Astrocyte of the hippocampus (primary cell): ENCODE measurements around the gene PKIG.
"Not testable (repeated sequence)": the region's sequence is repeated elsewhere in the genome, so short reads cannot be mapped to it uniquely, and the experiment has no call there.

Experiments
- DNase-seq: peaks from one replicate; pipeline ENCODE4 v3.0.0; 2011; ENCODE audit warnings: low read depth, low spot score

PKIG gene

DNA sequence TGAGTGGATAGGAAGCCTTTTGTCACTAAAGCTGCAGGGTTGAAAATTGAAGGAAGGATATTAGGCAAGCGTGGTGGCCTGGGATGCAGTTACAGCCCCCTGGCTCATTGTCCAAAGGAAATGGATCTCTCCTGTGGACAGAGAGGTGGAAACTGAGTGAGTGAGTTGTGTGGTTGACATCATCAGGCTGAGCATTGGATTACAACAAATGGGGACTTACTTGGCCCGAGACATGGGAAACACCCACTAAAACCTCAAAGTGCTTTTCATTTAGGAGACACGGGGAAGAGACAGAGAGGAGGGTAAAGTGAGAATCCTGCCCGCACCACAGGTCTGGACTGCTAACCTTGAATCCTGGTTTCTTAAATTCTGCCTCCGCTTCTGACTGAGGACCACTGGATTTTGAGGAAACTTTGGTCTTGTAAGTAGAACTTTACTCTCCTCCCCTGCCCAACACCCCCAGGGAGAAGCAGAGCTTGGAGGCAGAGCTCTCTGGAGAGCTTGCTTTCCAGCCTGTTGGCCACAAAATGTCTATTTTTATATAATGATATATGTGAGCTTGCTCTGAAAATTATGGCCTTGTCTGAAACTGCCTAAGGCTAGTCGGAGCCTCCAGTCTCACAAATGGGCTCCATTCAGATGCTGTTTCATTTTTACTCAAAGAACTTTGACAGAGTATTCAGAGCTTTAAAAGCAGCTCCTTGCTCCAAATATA lies at the start of gene PKIG:
Gene PKIG, plus strand, starts transcription at position 269 of the 715 bp plus-strand sequence. CDS start 31,978 bp downstream, outside the sequence.
- DNase-seq: peak; percentile 55

GRCh38 chr20:44532981-44533331 lies 49.4 kb upstream of the PKIG start:
- DNase-seq: no peak

- DNase-seq: no peak
These were observed 48.5 kb upstream of the PKIG start for GRCh38 chr20:44533928-44534327.

DNA sequence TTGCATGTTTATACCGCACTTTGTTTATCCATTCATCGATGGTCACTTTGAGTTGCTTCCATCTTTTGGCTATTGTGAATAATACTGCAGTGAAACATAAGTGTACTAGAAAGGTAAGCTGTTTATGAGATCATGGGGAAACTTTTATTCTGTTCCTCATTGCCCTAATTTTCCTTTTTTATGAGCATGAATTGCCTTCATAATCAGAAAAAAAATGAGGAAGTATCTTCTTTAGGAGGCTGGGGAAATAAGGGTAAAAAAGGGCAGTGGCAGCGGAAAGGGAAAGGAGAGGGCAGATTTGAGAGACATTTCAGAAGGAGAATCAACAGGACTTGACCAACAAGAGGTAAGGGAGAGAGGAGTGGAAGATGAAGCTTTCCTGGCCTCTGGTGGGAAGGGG lies 46.2 kb upstream of the PKIG start:
- DNase-seq: no peak

DNA sequence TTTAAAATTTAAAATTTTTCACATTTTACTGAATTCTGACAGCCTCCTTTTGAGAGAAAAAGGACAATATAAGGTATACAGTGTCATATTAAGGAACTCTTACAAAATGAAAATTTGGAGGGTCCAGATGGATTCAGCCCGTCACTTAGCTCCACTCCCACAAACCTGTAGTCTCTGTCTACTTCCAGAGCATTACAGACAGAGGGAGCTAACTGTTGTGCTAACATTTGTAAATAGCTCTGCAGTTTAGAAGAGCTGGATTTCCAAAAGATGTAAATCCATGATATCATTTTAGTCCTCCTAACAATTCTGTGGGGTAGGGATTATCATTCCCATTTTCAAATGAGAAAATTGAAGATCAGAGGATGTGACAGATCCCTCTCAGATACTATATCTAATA lies 44.4 kb upstream of the PKIG start:
- no peak for DNase-seq

DNA sequence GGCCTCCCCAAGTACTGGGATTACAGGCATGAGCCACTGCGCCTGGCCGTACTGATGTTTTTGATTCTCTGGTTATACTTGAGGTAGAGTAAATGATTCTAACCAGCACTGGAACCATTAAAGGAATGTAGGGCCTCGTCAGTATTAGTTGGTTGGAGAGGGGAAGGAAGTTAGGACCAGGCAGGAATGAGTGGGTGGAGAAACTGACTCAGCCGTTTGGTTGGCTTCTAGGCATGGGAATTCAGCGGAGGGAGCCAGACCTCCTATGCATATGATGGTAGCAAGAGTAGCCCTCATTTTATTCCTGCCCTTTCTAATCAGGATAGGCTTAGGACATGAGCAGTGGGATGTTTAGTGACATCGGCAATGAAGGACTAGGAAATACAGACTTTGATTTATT lies 41.5 kb upstream of the PKIG start:
- DNase-seq: peak; percentile 43

DNA sequence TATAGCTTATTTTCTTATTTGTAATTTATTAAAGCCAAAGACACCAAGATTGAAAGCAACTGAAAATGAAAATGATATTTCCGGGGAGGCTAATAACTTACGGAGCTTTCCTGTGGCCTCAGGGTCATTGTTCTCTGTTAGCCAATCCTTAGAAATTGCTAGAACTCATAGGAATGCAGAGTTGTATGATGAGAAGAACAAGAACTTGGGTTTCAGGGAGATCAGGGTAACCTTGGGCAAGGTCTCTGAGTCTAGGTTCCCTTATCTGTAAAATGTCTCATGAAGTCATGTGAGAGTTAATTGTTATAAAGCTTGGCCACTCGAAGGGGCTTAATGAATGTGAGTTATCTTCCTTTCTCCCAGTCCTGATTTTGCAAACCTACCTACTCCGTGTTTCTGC lies 40.4 kb upstream of the PKIG start:
- no peak for DNase-seq

DNA sequence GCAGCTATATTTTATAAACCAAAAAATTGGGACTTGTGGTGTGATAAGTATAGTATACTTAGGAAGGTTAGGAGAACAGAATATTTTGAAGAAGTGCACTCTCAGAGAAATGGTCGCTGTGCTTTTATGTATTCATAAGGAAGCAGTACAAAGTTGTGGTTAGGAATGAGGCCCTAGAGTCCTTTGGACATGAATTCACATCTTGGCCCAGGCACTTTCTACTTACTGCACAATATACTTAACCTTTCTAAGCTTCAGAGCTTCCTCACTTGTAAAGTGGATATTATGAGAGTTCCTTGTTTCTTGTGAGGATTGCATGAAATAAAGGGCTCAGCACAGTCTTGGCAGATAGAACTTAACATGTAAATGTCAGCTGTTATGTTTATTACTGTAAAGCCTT lies 39.5 kb upstream of the PKIG start:
- no peak for DNase-seq

- DNase-seq: no peak
These were observed 39.0 kb upstream of the PKIG start for GRCh38 chr20:44543358-44543757.

GRCh38 chr20:44544263-44544662 lies 38.1 kb upstream of the PKIG start:
- no peak for DNase-seq

DNA sequence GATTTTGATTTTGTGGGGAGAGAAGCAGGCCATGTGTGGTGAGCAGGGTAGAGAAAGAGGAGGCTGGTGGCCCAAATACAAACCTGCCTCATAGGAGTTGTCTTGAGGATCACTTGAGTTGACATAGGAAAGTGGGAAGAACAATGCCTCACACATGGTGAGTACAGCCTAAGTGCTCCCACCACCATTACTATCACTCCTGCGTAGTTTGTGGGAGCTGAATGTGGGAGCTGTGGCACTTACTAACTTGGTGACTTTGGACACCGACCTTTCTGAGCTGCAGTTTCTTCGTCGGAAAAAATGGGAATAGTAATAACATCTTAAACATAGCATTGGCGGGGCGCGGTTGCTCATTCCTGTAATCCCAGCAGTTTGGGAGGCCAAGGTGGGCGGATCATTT lies 35.0 kb upstream of the PKIG start:
- DNase-seq: no peak

- no peak for DNase-seq
These were observed 33.3 kb upstream of the PKIG start for GRCh38 chr20:44549123-44549522.

DNA sequence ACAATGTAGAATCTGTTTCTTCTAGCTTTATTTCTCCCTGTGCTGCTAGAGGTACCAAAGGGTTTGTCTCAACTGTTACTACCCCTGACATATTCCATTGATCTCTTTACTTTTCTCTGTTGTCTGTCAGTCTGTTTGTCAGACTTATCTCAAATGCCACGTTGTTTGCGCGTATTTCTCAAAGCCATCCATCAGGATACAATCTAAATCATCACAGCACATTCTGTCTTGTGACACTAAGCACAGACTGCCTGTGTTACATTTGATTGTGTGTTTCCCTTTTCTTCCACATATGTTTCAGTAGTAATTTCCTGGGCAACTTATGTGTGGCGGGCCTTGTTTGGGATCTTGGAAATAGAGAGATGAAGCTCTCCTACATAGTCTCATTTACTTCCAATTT lies 30.3 kb upstream of the PKIG start:
- no peak for DNase-seq

- no peak for DNase-seq
These were observed 29.8 kb upstream of the PKIG start for GRCh38 chr20:44552568-44552949.

GRCh38 chr20:44552950-44553908 lies 29.1 kb upstream of the PKIG start:
- peak; percentile 64 for DNase-seq

- DNase-seq: no peak
These were observed 23.1 kb upstream of the PKIG start for GRCh38 chr20:44559302-44559701.

GRCh38 chr20:44560229-44560628 lies 22.1 kb upstream of the PKIG start:
- no peak for DNase-seq

DNA sequence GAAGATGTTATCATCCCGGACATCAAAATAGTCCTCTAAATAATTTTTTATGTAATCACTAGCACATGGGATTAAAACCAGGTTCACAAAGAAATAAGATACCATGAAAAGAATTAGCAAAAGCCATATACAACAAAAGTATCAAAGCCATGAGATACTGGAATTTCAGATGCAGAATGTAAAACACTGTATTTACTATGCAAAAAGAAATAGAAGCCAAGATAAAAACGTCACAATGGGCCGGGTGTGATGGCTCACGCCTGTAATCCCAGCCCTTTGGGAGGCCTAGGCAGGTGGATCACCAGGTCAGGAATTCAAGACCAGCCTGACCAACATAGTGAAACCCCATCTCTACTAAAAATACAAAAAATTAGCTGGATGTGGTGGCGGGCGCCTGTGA lies 21.6 kb upstream of the PKIG start:
- not testable (repeated sequence) for DNase-seq

DNA sequence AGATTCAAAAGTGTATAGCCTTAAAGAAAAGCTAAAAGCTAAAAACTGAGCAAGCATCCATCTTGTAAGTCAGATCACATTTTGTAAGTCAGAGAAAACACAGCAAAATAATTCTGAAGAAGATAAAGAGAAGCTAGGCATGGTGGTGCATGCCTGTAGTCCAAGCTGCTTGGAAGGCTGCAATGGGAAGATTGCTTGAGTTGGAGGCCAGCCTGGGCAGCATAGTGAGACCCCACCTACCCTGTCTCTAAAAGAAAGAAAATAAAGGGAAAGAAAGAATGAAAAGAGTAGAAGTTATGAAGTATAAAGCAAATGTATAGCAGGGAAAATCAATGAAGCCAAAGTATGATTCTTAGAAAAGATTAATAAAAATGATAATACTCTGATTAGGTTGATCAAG lies 20.5 kb upstream of the PKIG start:
- no peak for DNase-seq

DNA sequence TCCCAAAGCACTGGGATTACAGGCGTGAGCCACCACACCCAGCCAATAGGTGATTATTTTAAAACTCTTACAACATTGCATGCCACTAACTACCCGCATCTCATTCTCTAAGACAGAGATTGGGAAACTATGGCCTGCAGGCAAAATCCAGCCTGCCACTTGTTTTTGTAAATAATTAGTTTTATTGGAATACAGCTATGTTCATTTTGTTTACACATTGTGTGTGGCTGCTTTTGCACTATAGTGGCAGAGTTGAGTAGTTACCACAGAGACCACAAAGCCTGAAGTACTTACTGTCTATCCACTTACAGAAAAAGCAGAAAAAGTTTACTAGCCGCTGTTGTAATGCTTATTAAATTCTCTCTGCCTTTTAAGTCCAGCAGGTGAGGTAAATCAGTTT lies 16.4 kb upstream of the PKIG start:
- DNase-seq: peak; percentile 23

DNA sequence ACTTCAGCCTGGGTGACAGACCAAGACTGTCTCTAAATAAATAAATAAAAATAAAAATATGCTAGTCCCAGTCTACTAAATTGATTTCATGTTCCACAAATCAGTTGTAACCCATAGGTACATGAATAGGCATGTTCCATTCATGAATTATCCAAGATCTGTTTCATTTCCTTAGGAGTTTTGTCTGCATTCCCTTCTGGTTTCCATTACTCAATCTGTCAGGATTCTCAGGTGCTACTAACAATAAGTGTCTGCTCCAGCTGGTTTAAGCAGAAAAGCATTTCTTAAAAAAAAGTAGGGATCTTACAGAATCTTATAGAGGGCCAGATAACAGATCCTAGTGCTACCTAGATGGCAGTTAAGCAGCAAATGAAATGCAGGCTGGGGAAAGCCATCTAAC lies 15.6 kb upstream of the PKIG start:
- no peak for DNase-seq

DNA sequence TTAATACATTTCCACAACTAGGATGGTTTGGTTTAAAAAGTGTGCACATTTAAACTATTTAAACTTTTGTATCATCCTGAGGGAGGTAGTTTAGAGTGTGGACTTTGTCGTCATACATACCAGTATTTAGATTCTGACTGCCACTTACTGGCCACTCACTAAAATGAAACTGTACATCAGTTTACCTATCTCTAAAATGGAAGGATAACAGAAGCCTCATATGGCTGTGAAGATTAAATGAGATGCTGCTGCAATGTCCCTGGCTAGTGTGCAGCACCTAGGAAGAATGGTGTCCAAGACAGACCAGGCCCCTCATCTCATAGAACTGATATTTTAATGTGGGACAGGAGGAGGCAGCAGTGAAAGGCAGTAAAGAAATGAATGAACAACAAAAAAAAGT lies 12.0 kb upstream of the PKIG start:
- DNase-seq: no peak

- DNase-seq: no peak
These were observed 10.9 kb upstream of the PKIG start for GRCh38 chr20:44571362-44571988.
